HCT116 (cell line): Measurements from ENCODE around the gene ITPR2. TPM values are rescaled to one million over a fixed set of nuclear protein-coding genes. Genes with fewer than 3 reads are reported as not detected.
"Not testable (repeated sequence)": the region's sequence is repeated elsewhere in the genome, so short reads cannot be mapped to it uniquely, and the experiment has no call there.

Experiments used
- ATAC-seq: fragments of 200-7000 bp; cut with Tn5 transposase; 2 replicates; pipeline ENCODE4 v1.9.1; 2020; ENCODE audit warnings: mild to moderate bottlenecking, moderate library complexity
- BruUV-seq: library from RNA; stranded (reverse); fragments of 400-500 nt; replicated peaks from 2 replicates; lab custom pipeline; 2021; lab: Mats Ljungman, UMichigan
- CTCF ChIA-PET: fragments of 300-600 bp; sonication (Branson Sonifier 250); formaldehyde crosslinking; loops from one replicate; lab custom pipeline; 2021; ENCODE audit warnings: antibody characterized with exemption; lab: Charles Lee
- POLR2A ChIA-PET: fragments of 300-600, 350-600 bp; sonication (Branson Sonifier 250); formaldehyde crosslinking; loops from one replicate; lab custom pipeline; 2021; ENCODE audit warnings: antibody characterized with exemption; lab: Charles Lee
- RAD21 ChIA-PET, 2 experiments: fragments of 300-600 bp; sonication (Branson Sonifier 250); formaldehyde crosslinking; loops; one replicate each; lab custom pipeline; 2023; ENCODE audit warnings: low total read pairs in 2 of 2; ENCODE audit not compliant: uncharacterized antibody in 2 of 2, unreplicated experiment in 2 of 2, low non-redundant PET in 1 of 2; lab: Charles Lee
- DNase-seq: peaks from one replicate; pipeline ENCODE4 v3.0.0-alpha.2; 2010; ENCODE audit warnings: low read depth, low spot score
- H2AFZ ChIP-seq: fragments of 200-600 bp; shearing (Covaris generic), sonication (generic); 2 replicates; pipeline ENCODE4 v1.6.1; 2017; ENCODE audit warnings: low read depth, mixed run types, mixed read lengths, antibody characterized with exemption, low read length; ENCODE audit not compliant: poor library complexity, severe bottlenecking
- H3K27ac ChIP-seq: 2 replicates; pipeline ENCODE4 v1.5.1; 2012; ENCODE audit warnings: low read depth, low read length
- H3K27me3 ChIP-seq: fragments of 200-600 bp; sonication (generic); 2 replicates; pipeline ENCODE4 v1.6.1; 2016; ENCODE audit warnings: mixed run types, low read length, mixed read lengths; ENCODE audit not compliant: insufficient read depth
- H3K36me3 ChIP-seq, 2 experiments: fragments of 200-500 bp in 1 of 2; fragments of 200-600 bp in 1 of 2; sonication (Bioruptor generic) in 1 of 2; sonication (generic) in 1 of 2; 2 replicates each; pipeline versions ENCODE4 v1.5.1 to v1.6.1; 2014 to 2016; ENCODE audit warnings: low read length in 2 of 2, inconsistent platforms in 1 of 2, mixed read lengths in 1 of 2, mixed run types in 1 of 2; ENCODE audit not compliant: insufficient read depth in 2 of 2, control insufficient read depth in 1 of 2
- H3K4me1 ChIP-seq, 2 experiments: fragments of 200-600 bp in 1 of 2; sonication (generic) in 1 of 2; 2 replicates each; pipeline versions ENCODE4 v1.5.1 to v1.6.1; 2012 to 2017; ENCODE audit warnings: low read length in 2 of 2, inconsistent platforms in 1 of 2, mild to moderate bottlenecking in 1 of 2, mixed read lengths in 1 of 2, mixed run types in 1 of 2, moderate library complexity in 1 of 2; ENCODE audit not compliant: insufficient read depth in 2 of 2, control insufficient read depth in 1 of 2
- H3K4me2 ChIP-seq: fragments of 200-600 bp; sonication (generic); 2 replicates; pipeline ENCODE4 v1.6.1; 2017; ENCODE audit warnings: mixed run types, low read length, mixed read lengths
- H3K4me3 ChIP-seq, 2 experiments: fragments of 200-600 bp in 1 of 2; sonication (generic) in 1 of 2; replicated peaks in 1 of 2; 2 replicates each; pipeline ENCODE4 v1.5.1; 2011 to 2016; ENCODE audit warnings: low read length in 2 of 2, control low read depth in 1 of 2, low read depth in 1 of 2, mild to moderate bottlenecking in 1 of 2, mixed read lengths in 1 of 2, mixed run types in 1 of 2
- H3K79me2 ChIP-seq: fragments of 200-600 bp; sonication (generic); 2 replicates; pipeline ENCODE4 v1.6.1; 2017; ENCODE audit warnings: mild to moderate bottlenecking, mixed run types, low read length, moderate library complexity, mixed read lengths; ENCODE audit not compliant: insufficient read depth
- H3K9ac ChIP-seq: fragments of 200-600 bp; sonication (generic); 2 replicates; pipeline ENCODE4 v1.6.1; 2016; ENCODE audit warnings: low read length, mixed read lengths
- H3K9me2 ChIP-seq: fragments of 200-600 bp; sonication (generic), shearing (Covaris generic); 2 replicates; pipeline ENCODE4 v1.6.1; 2017; ENCODE audit warnings: mixed run types, mild to moderate bottlenecking, moderate library complexity; ENCODE audit not compliant: insufficient read depth
- H3K9me3 ChIP-seq, 2 experiments: fragments of 200-500 bp in 1 of 2; fragments of 200-600 bp in 1 of 2; sonication (Bioruptor generic) in 1 of 2; sonication (generic) in 1 of 2; 2 replicates each; pipeline ENCODE4 v1.6.1; 2014 to 2017; ENCODE audit warnings: low read length in 2 of 2, mixed read lengths in 2 of 2, inconsistent platforms in 1 of 2, low read depth in 1 of 2, mild to moderate bottlenecking in 1 of 2, mixed run types in 1 of 2, moderate library complexity in 1 of 2; ENCODE audit not compliant: control insufficient read depth in 1 of 2, insufficient read depth in 1 of 2
- H4K20me1 ChIP-seq: fragments of 200-600 bp; sonication (generic), shearing (Covaris generic); 2 replicates; pipeline ENCODE4 v1.6.1; 2017; ENCODE audit warnings: mixed run types, mild to moderate bottlenecking, moderate library complexity; ENCODE audit not compliant: insufficient read depth
- CTCF ChIP-seq, 3 experiments: fragments of 200-600 bp in 1 of 3; sonication (generic) in 1 of 3; IDR thresholded peaks in 2 of 3; conservative IDR thresholded peaks in 1 of 3; 2 replicates each; pipeline ENCODE4 v1.5.1; 2012 to 2017; ENCODE audit warnings: low read depth in 2 of 3, low read length in 2 of 3, antibody characterized with exemption in 1 of 3, borderline replicate concordance in 1 of 3, control low read depth in 1 of 3, mild to moderate bottlenecking in 1 of 3, mixed read lengths in 1 of 3, mixed run types in 1 of 3, moderate library complexity in 1 of 3; ENCODE audit not compliant: insufficient read depth in 1 of 3
- EZH2 ChIP-seq: fragments of 200-600 bp; sonication (generic); IDR thresholded peaks from 2 replicates; pipeline ENCODE4 v1.6.1; 2017; ENCODE audit warnings: antibody characterized with exemption, mixed run types
- JUND ChIP-seq: IDR thresholded peaks from 2 replicates; pipeline ENCODE4 v1.6.1; 2012
- POLR2A ChIP-seq: IDR thresholded peaks from 2 replicates; pipeline ENCODE4 v1.7.0; 2011; ENCODE audit warnings: borderline replicate concordance; ENCODE audit not compliant: insufficient read depth, insufficient read length; ENCODE audit errors: extremely low read depth
- RAD21 ChIP-seq: IDR thresholded peaks from 2 replicates; pipeline ENCODE4 v1.6.1; 2012; ENCODE audit warnings: low read depth, mild to moderate bottlenecking
- YY1 ChIP-seq: IDR thresholded peaks from 2 replicates; pipeline ENCODE4 v1.6.1; 2011; ENCODE audit warnings: low read length, low read depth, moderate library complexity, mild to moderate bottlenecking; ENCODE audit not compliant: insufficient replicate concordance; ENCODE audit errors: extremely low read depth
- intact Hi-C: fragments of 100-400 bp; cut with micrococcal nuclease; formaldehyde crosslinking; loops from 2 replicates; pipeline ENCODE4 v1.10.0; 2022
- total RNA-seq: library from RNA; stranded (reverse); gene quantifications from one replicate; pipeline ENCODE4 v1.2.1, GENCODE V29; 2021; ENCODE audit not compliant: unreplicated experiment
- TF ChIP-seq, protein P1 (sequence below): IDR thresholded peaks from 2 replicates; pipeline ENCODE4 v1.6.1; 2011; ENCODE audit warnings: mild to moderate bottlenecking, low read length, moderate library complexity; ENCODE audit not compliant: insufficient replicate concordance; ENCODE audit errors: extremely low read depth
- TF ChIP-seq, protein P2 (sequence below): IDR thresholded peaks from 2 replicates; pipeline ENCODE4 v1.6.1; 2012

Gene ITPR2
- total RNA-seq, 1 experiment from 2014 or later, result 6.5 TPM

DNA sequence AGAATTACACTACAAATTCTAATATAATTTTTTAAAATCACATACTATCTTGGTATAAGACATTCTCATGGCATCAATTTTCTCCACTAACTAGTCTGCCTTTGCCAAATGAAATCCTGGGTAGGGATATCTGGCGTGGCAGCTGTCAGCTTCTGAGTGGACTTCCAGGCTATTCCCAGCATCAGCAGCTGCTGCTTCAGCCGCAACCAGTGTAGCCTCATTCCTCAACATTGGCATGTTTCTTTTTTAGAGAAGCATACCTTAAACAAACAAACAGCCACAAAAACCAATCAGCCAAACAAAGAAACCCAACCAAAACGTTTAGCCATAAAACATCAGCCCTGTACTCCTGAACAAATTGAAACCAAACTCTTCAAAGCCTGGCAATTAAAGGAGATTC, 401.8 kb downstream of the ITPR2 start:
- Histone ChIP-seq H3K9me3 (no peaks in the 10 kb centered on the region), H3K79me2 (no peaks in the 10 kb centered on the region), H3K36me3 (no peaks in the 10 kb centered on the region), H2AFZ (no peak overlapping the region), H3K9me2 (no peaks in the 10 kb centered on the region), H3K4me2 (no peak overlapping the region), H3K4me1 (no peaks in the 10 kb centered on the region), H3K9ac (no peak overlapping the region), H3K27ac (no peak overlapping the region), H3K27me3 (no peaks in the 10 kb centered on the region), H3K4me3 (no peak overlapping the region), H4K20me1 (no peaks in the 10 kb centered on the region)
- TF ChIP-seq, protein P1, sequence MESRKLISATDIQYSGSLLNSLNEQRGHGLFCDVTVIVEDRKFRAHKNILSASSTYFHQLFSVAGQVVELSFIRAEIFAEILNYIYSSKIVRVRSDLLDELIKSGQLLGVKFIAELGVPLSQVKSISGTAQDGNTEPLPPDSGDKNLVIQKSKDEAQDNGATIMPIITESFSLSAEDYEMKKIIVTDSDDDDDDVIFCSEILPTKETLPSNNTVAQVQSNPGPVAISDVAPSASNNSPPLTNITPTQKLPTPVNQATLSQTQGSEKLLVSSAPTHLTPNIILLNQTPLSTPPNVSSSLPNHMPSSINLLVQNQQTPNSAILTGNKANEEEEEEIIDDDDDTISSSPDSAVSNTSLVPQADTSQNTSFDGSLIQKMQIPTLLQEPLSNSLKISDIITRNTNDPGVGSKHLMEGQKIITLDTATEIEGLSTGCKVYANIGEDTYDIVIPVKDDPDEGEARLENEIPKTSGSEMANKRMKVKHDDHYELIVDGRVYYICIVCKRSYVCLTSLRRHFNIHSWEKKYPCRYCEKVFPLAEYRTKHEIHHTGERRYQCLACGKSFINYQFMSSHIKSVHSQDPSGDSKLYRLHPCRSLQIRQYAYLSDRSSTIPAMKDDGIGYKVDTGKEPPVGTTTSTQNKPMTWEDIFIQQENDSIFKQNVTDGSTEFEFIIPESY, result no peak
- TF ChIP-seq JUND (no peak), RAD21 (no peak), POLR2A (no peak), CTCF (IDR thresholded peaks at IDR 0.05 in 2 of 3, conservative IDR thresholded peaks at IDR 0.05 in 1 of 3; ENCODE audit: borderline replicate concordance in 1 of 3, insufficient read depth in 1 of 3, low read depth in 2 of 3, low read length in 2 of 3) (no peak), EZH2 (no peak), YY1 (no peak)
- TF ChIP-seq, protein P2, sequence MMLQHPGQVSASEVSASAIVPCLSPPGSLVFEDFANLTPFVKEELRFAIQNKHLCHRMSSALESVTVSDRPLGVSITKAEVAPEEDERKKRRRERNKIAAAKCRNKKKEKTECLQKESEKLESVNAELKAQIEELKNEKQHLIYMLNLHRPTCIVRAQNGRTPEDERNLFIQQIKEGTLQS, result no peak
- DNase-seq (no peak), ATAC-seq (no peak)
- POLR2A ChIA-PET, result no interaction called here
- no TSS peak for BruUV-seq
- CTCF ChIA-PET, result no interaction called here
- RAD21 ChIA-PET, result no interaction called here
- intact Hi-C loops, result loop anchor here (5.0 kb wide), 1 partner anchor 221 kb away; no protein-coding TSS in a partner anchor

DNA sequence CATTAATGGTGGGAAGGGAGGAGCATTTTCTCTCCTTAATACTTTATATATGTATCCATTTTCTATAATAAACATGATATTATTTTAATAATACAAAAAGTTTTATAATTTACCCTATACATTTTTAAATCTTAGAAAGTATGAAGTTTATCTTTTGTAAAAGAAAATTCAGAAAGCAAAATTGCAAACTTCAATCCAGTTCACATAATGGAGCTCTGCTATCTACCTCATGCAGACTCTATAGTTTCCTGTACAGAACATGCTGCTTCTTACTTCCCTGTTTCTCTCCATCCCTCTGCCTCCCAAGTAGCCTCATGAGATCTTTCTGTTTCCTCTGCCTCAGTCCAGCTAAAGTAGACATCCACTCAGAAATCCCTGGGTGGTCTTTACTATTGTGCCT, 402.4 kb downstream of the ITPR2 start:
- RAD21 ChIA-PET, H3K79me2 ChIP-seq, H2AFZ ChIP-seq, H3K9me3 ChIP-seq, DNase-seq, BruUV-seq, H3K9me2 ChIP-seq, H3K4me3 ChIP-seq, ATAC-seq, H3K27me3 ChIP-seq, H3K36me3 ChIP-seq, CTCF ChIA-PET, H4K20me1 ChIP-seq, H3K27ac ChIP-seq, H3K4me1 ChIP-seq, POLR2A ChIA-PET, H3K4me2 ChIP-seq, H3K9ac ChIP-seq: not testable (repeated sequence)
- intact Hi-C loops, result loop anchor here (5.0 kb wide), 1 partner anchor 222 kb away; no protein-coding TSS in a partner anchor
